ENCODE measurements around the gene MS4A14.
A peak's percentile ranks its signal among the peaks of the same experiment; 100 is the strongest.

MS4A14 gene

DNA sequence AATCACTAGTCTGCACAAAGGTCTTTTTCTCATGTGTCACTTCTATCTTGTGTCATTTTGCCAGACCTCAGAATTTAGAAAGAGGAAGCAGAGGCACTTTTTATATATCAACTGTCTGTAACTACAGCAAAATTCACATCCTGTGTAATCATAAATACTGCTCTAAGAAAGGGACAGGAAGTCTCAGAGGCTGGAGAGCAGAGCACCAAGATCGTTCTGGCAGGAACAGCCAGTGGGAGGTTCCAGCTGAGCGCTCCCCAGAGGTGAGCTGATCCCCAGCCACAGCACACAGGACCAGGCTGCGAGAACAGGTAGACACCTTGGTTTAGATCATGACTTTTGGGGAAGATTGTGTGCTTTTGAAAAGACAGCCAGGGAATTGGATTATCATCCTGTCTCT lies 17.9 kb upstream of the MS4A14 start, which contains the start of gene MS4A7:
Gene MS4A7 (plus strand): TSS at position 179 of the 400 bp plus-strand sequence. CDS start 4,610 bp downstream, outside the sequence.
- H3K4me3 ChIP-seq (ENCODE audit: low read depth in 1 of 5, low read length in 5 of 5), result peak within 1 kb of the TSS; percentile 33 to 70 (median 55)

DNA sequence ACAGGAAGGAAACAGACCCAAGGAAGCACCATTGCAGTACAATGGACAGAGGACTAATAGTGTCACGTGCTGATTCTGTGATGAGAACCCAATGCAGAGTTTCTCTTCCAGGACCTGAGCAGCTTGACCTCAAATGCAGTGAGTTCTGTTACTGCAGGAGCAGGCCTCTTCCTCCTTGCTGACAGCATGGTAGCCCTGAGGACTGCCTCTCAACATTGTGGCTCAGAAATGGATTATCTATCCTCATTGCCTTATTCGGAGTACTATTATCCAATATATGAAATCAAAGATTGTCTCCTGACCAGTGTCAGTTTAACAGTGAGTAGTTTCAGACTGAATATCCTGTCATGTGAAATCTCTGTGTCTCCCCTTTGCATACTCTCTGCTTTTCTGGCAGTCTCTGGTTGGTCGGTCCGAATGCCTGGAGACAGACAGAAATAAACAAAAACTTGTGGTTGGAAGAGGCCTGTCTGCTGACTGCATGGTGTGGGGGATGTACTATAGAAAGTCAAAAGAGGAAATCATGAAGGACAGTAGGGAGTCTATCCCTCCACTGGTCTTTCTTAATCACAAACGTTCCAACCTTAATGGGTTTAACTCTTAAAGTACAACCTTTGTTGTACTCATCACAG lies 6.9 kb upstream of the MS4A14 start:
- Histone ChIP-seq H3K4me3 (ENCODE audit: low read depth in 1 of 5, low read length in 5 of 5) (no peak overlapping the region), H3K27ac (ENCODE audit: low read depth, low read length) (no peak overlapping the region), H3K4me1 (ENCODE audit: control insufficient read depth in 5 of 5, insufficient read depth in 5 of 5, low read length in 5 of 5) (peaks cover 0 to 11% (median 5%) of the 10 kb centered on the region in 5 donors)

More for the DNA sequence above, 17.9 kb upstream of the MS4A14 start, which contains the start of gene MS4A7:
- peak within 1 kb of the TSS in 4 of 5 donors; percentile 4 to 48 (median 20) for H3K9ac ChIP-seq (ENCODE audit: low read length in 5 of 5)
- H3K4me1 ChIP-seq (ENCODE audit: control insufficient read depth in 5 of 5, insufficient read depth in 5 of 5, low read length in 5 of 5), result peaks cover 0 to 6% (median 0%) of the 10 kb centered on the region in 5 donors
- no peaks in the 10 kb centered on the region for H3K27me3 ChIP-seq (ENCODE audit: control insufficient read depth in 5 of 5, insufficient read depth in 4 of 5, low read length in 5 of 5)
- no peaks in the 10 kb centered on the region for H3K9me3 ChIP-seq (ENCODE audit: control insufficient read depth in 5 of 5, low read length in 5 of 5)
- peak within 1 kb of the TSS; percentile 14 for H3K27ac ChIP-seq (ENCODE audit: low read depth, low read length)
- no peaks in the 10 kb centered on the region for H3K36me3 ChIP-seq (ENCODE audit: control insufficient read depth in 5 of 5, insufficient read depth in 5 of 5, low read length in 5 of 5)

DNA sequence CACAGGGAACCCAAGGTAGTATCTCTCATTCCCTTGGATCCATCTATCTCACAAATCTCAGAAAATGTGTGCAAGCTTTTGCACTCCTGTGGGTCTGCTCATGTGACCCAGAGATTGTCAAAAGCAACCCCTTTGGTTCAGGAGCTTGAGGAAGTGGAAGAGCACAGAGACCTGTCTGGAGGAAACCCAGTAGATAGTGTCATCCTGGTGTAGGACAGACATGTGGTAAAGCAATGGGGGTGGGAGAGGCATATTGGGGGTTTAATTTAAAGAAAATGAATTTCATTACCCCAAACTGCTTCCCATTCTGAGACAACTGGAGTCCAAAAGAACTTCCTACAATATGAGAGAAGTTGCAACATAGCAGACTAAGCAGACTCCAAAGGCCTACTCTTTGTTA lies 5.8 kb upstream of the MS4A14 start:
- H3K27ac ChIP-seq (ENCODE audit: low read depth, low read length), result no peak overlapping the region
- no peaks in the 10 kb centered on the region for H3K27me3 ChIP-seq (ENCODE audit: control insufficient read depth in 5 of 5, insufficient read depth in 4 of 5, low read length in 5 of 5)
- no peaks in the 10 kb centered on the region for H3K9me3 ChIP-seq (ENCODE audit: control insufficient read depth in 5 of 5, low read length in 5 of 5)
- H3K9ac ChIP-seq (ENCODE audit: low read length in 5 of 5), result no peak overlapping the region
- peaks cover 0 to 17% (median 10%) of the 10 kb centered on the region in 5 donors for H3K4me1 ChIP-seq (ENCODE audit: control insufficient read depth in 5 of 5, insufficient read depth in 5 of 5, low read length in 5 of 5)
- peaks cover 0 to 20% (median 0%) of the 10 kb centered on the region in 5 donors for H3K36me3 ChIP-seq (ENCODE audit: control insufficient read depth in 5 of 5, insufficient read depth in 5 of 5, low read length in 5 of 5)
- H3K4me3 ChIP-seq (ENCODE audit: low read depth in 1 of 5, low read length in 5 of 5), result no peak overlapping the region

More for the DNA sequence above, 6.9 kb upstream of the MS4A14 start:
- Histone ChIP-seq H3K9ac (ENCODE audit: low read length in 5 of 5) (no peak overlapping the region), H3K9me3 (ENCODE audit: control insufficient read depth in 5 of 5, low read length in 5 of 5) (no peaks in the 10 kb centered on the region), H3K36me3 (ENCODE audit: control insufficient read depth in 5 of 5, insufficient read depth in 5 of 5, low read length in 5 of 5) (peaks cover 0 to 23% (median 0%) of the 10 kb centered on the region in 5 donors), H3K27me3 (ENCODE audit: control insufficient read depth in 5 of 5, insufficient read depth in 4 of 5, low read length in 5 of 5) (no peaks in the 10 kb centered on the region)

DNA sequence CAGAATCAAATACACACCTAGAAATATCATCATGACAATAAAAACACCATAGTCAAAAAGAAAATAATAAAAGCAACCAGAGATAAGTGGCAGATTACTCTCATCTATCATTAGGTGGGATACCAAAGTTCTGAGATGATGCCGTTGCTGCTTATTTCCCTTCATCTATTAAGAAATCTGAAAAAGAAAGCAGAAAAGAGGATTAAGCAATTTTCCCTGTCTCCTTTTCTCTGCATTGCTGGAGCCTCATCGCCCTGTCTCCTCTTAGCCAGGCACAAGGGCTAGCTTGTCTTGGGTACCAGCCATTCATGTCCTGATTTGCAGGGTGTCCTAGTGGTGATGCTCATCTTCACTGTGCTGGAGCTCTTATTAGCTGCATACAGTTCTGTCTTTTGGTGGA lies 3.9 kb upstream of the MS4A14 start:
- Histone ChIP-seq H3K4me3 (ENCODE audit: low read depth in 1 of 5, low read length in 5 of 5) (no peak overlapping the region), H3K27me3 (ENCODE audit: control insufficient read depth in 5 of 5, insufficient read depth in 4 of 5, low read length in 5 of 5) (no peaks in the 10 kb centered on the region), H3K9me3 (ENCODE audit: control insufficient read depth in 5 of 5, low read length in 5 of 5) (no peaks in the 10 kb centered on the region), H3K36me3 (ENCODE audit: control insufficient read depth in 5 of 5, insufficient read depth in 5 of 5, low read length in 5 of 5) (peaks cover 0 to 10% (median 0%) of the 10 kb centered on the region in 5 donors), H3K9ac (ENCODE audit: low read length in 5 of 5) (peak overlapping the region in 1 of 5 donors; percentile 33), H3K27ac (ENCODE audit: low read depth, low read length) (no peak overlapping the region), H3K4me1 (ENCODE audit: control insufficient read depth in 5 of 5, insufficient read depth in 5 of 5, low read length in 5 of 5) (peaks cover 0 to 17% (median 10%) of the 10 kb centered on the region in 5 donors)

DNA sequence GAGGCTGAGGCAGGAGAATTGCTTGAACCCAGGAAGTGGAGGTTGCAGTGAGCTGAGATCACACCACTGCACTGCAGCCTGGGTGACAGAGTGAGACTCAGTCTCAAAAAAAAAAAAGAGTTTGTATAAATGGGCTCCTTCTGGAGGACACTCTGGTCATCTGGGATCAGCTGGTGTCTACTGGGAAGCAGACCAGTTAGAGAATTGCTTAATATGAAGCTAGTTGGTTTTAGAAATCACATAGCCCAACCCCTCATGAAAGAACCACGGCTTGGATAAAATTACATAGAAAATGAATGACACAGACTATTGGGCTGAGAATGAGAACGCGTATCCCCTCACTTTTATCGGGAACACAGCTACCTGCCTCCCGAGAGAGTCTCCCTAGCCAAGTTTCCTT lies 3.2 kb upstream of the MS4A14 start:
- peaks cover 0 to 7% (median 0%) of the 10 kb centered on the region in 5 donors for H3K36me3 ChIP-seq (ENCODE audit: control insufficient read depth in 5 of 5, insufficient read depth in 5 of 5, low read length in 5 of 5)

DNA sequence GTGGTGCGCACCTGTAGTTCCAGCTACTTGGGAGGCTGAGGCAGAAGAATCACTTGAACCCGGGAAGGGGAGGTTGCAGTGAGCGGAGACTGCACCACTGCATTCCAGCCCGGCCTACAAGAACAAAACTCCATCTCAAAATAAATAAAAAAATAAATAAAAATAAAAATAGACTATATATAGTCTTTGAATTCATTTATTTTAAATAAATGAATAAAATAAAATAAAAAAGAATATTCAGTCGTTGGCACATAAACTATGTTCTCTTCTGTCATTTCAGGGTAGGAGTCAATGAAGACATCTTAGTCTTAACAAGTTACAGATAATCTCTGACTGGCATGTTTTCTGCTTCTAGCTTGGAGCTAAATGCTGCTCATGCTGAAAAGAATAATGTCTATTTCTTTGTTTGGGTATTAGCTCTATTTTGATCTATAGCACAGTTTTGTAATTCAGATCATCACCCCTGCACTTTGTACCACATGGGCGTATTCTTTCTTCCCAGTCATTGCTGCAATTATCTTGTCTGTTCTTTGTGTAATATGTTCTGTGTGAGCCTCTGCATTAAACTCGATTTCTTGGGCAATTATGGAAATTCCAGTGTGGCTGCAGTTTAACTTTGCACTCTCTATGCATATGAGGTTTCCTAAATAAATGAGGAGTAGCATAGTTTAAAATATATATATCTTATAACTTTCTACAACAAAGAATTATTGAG lies 1.4 kb upstream of the MS4A14 start:
- Histone ChIP-seq H3K27ac (ENCODE audit: low read depth, low read length) (no peak overlapping the region), H3K4me3 (ENCODE audit: low read depth in 1 of 5, low read length in 5 of 5) (no peak overlapping the region), H3K4me1 (ENCODE audit: control insufficient read depth in 5 of 5, insufficient read depth in 5 of 5, low read length in 5 of 5) (peaks cover 0 to 17% (median 10%) of the 10 kb centered on the region in 5 donors), H3K9ac (ENCODE audit: low read length in 5 of 5) (no peak overlapping the region), H3K27me3 (ENCODE audit: control insufficient read depth in 5 of 5, insufficient read depth in 4 of 5, low read length in 5 of 5) (no peaks in the 10 kb centered on the region), H3K36me3 (ENCODE audit: control insufficient read depth in 5 of 5, insufficient read depth in 5 of 5, low read length in 5 of 5) (no peaks in the 10 kb centered on the region), H3K9me3 (ENCODE audit: control insufficient read depth in 5 of 5, low read length in 5 of 5) (no peaks in the 10 kb centered on the region)

More for the DNA sequence above, 3.2 kb upstream of the MS4A14 start:
- no peak overlapping the region for H3K4me3 ChIP-seq (ENCODE audit: low read depth in 1 of 5, low read length in 5 of 5)
- no peaks in the 10 kb centered on the region for H3K9me3 ChIP-seq (ENCODE audit: control insufficient read depth in 5 of 5, low read length in 5 of 5)
- H3K27ac ChIP-seq (ENCODE audit: low read depth, low read length), result peak overlapping the region; percentile 1
- H3K9ac ChIP-seq (ENCODE audit: low read length in 5 of 5), result no peak overlapping the region
- no peaks in the 10 kb centered on the region for H3K27me3 ChIP-seq (ENCODE audit: control insufficient read depth in 5 of 5, insufficient read depth in 4 of 5, low read length in 5 of 5)
- peaks cover 0 to 17% (median 10%) of the 10 kb centered on the region in 5 donors for H3K4me1 ChIP-seq (ENCODE audit: control insufficient read depth in 5 of 5, insufficient read depth in 5 of 5, low read length in 5 of 5)

DNA sequence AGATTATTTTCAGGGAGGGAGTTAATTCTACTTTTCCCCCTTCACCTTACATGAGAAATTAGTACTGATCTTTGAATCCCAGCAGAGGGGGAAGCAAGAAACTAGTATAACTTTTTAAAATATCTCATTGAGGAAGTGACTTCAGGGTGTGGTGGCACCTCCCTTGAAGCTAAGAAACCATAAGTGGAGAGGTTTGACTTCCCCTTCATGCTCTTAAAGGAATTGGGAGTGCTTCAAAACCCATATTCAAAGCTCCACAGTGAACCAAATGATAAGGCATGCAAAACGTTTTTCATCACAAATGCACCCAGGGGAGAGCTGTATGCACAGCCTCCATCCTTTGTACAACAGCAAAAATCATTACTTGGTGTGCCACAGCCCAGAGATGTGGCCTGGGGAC lies 540 bp downstream of the MS4A14 start:
- no peaks in the 10 kb centered on the region for H3K36me3 ChIP-seq (ENCODE audit: control insufficient read depth in 5 of 5, insufficient read depth in 5 of 5, low read length in 5 of 5)
- H3K9ac ChIP-seq (ENCODE audit: low read length in 5 of 5), result no peak overlapping the region
- peaks cover 0 to 17% (median 10%) of the 10 kb centered on the region in 5 donors for H3K4me1 ChIP-seq (ENCODE audit: control insufficient read depth in 5 of 5, insufficient read depth in 5 of 5, low read length in 5 of 5)
- no peaks in the 10 kb centered on the region for H3K9me3 ChIP-seq (ENCODE audit: control insufficient read depth in 5 of 5, low read length in 5 of 5)
- H3K27me3 ChIP-seq (ENCODE audit: control insufficient read depth in 5 of 5, insufficient read depth in 4 of 5, low read length in 5 of 5), result no peaks in the 10 kb centered on the region
- H3K27ac ChIP-seq (ENCODE audit: low read depth, low read length), result no peak overlapping the region
- no peak overlapping the region for H3K4me3 ChIP-seq (ENCODE audit: low read depth in 1 of 5, low read length in 5 of 5)

DNA sequence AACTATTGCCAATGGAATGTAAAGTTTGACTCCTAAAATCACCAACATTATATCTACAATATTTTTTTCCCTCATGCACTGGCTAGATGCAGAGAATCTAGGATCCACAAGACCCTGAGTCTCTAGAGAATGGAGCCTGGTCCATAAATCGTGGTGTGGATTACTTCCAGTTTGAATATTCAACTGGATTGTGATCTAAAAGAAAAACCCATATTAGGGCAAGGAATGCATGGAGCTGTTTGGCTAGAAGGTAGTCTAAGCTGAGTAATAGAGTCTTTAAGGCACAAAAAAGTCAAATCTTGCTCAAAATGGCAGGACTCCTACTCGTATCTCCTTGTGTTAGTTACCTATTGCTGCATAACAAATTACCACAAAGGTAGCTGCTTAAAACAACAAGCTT lies 23.8 kb downstream of the MS4A14 start:
- no peaks in the 10 kb centered on the region for H3K27me3 ChIP-seq (ENCODE audit: control insufficient read depth in 5 of 5, insufficient read depth in 4 of 5, low read length in 5 of 5)
- H3K4me3 ChIP-seq (ENCODE audit: low read depth in 1 of 5, low read length in 5 of 5), result no peak overlapping the region
- no peaks in the 10 kb centered on the region for H3K4me1 ChIP-seq (ENCODE audit: control insufficient read depth in 5 of 5, insufficient read depth in 5 of 5, low read length in 5 of 5)
- H3K9me3 ChIP-seq (ENCODE audit: control insufficient read depth in 5 of 5, low read length in 5 of 5), result peaks cover 0 to 13% (median 6%) of the 10 kb centered on the region in 5 donors
- peaks cover 0 to 3% (median 0%) of the 10 kb centered on the region in 5 donors for H3K36me3 ChIP-seq (ENCODE audit: control insufficient read depth in 5 of 5, insufficient read depth in 5 of 5, low read length in 5 of 5)
- no peak overlapping the region for H3K27ac ChIP-seq (ENCODE audit: low read depth, low read length)
- H3K9ac ChIP-seq (ENCODE audit: low read length in 5 of 5), result no peak overlapping the region

DNA sequence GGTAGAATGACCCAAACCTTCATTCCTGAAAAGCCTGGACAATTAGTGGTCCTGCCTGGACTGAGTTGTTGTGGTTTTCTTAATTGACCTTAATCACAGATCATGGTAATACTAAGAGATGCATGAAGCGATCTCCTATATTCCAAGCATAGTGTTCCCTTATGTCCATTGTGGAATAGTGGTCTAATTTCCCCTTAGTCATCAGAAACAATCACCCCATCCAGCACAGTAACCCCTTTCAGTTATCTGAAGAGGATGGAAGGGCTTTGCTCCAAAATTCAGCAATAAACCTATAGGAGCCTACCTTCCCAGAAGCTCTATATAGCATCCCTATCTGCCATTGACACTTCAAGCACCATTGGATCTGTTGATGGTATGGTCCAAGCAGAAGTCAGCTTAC lies 26.4 kb downstream of the MS4A14 start:
- H3K36me3 ChIP-seq (ENCODE audit: control insufficient read depth in 5 of 5, insufficient read depth in 5 of 5, low read length in 5 of 5), result no peaks in the 10 kb centered on the region
- no peak overlapping the region for H3K4me3 ChIP-seq (ENCODE audit: low read depth in 1 of 5, low read length in 5 of 5)
- no peaks in the 10 kb centered on the region for H3K27me3 ChIP-seq (ENCODE audit: control insufficient read depth in 5 of 5, insufficient read depth in 4 of 5, low read length in 5 of 5)
- H3K4me1 ChIP-seq (ENCODE audit: control insufficient read depth in 5 of 5, insufficient read depth in 5 of 5, low read length in 5 of 5), result no peaks in the 10 kb centered on the region
- H3K9me3 ChIP-seq (ENCODE audit: control insufficient read depth in 5 of 5, low read length in 5 of 5), result peaks cover 0 to 13% (median 6%) of the 10 kb centered on the region in 5 donors
- H3K9ac ChIP-seq (ENCODE audit: low read length in 5 of 5), result no peak overlapping the region
- H3K27ac ChIP-seq (ENCODE audit: low read depth, low read length), result no peak overlapping the region

DNA sequence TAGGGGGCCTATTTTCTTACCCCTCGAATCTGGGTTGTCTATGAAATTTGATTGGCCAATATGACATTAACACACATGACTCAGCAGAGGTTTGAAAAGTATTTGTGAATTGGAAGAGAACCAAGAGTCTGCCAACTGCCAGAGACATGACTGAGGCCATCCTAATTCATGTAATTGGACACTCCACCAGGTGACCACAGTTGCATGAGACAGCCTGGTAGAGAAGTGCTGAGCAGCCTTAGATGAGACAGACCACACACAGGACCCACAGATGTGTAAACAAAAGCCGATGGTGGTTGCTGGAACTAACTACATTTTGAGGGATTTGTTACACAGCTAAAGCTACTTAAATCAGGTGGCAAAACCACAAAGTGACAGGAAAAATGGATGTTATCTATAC lies 32.3 kb downstream of the MS4A14 start:
- H3K36me3 ChIP-seq (ENCODE audit: control insufficient read depth in 5 of 5, insufficient read depth in 5 of 5, low read length in 5 of 5), result no peaks in the 10 kb centered on the region
- H3K4me3 ChIP-seq (ENCODE audit: low read depth in 1 of 5, low read length in 5 of 5), result no peak overlapping the region
- H3K27me3 ChIP-seq (ENCODE audit: control insufficient read depth in 5 of 5, insufficient read depth in 4 of 5, low read length in 5 of 5), result no peaks in the 10 kb centered on the region
- H3K9ac ChIP-seq (ENCODE audit: low read length in 5 of 5), result no peak overlapping the region
- H3K27ac ChIP-seq (ENCODE audit: low read depth, low read length), result no peak overlapping the region
- no peaks in the 10 kb centered on the region for H3K9me3 ChIP-seq (ENCODE audit: control insufficient read depth in 5 of 5, low read length in 5 of 5)
- H3K4me1 ChIP-seq (ENCODE audit: control insufficient read depth in 5 of 5, insufficient read depth in 5 of 5, low read length in 5 of 5), result no peaks in the 10 kb centered on the region
